SU-DHL-6 (cell line): ENCODE results near the gene CCNL2.

Source experiments
- H2AFZ ChIP-seq: fragments of 200-600 bp; sonication (generic); 2 replicates; pipeline ENCODE4 v1.6.1; 2014; ENCODE audit warnings: low read depth, mild to moderate bottlenecking, moderate library complexity, mixed read lengths, antibody characterized with exemption, low read length; ENCODE audit not compliant: severe bottlenecking
- H3F3A ChIP-seq: fragments of 200-600 bp; shearing (Covaris generic); 2 replicates; pipeline ENCODE4 v1.6.0; 2016; ENCODE audit warnings: antibody characterized with exemption, mild to moderate bottlenecking; ENCODE audit not compliant: insufficient read depth
- H3K27ac ChIP-seq: fragments of 200-600 bp; sonication (generic); 2 replicates; pipeline ENCODE4 v1.5.1; 2016; ENCODE audit warnings: low read depth, mild to moderate bottlenecking, low read length, moderate library complexity, mixed read lengths
- H3K27me3 ChIP-seq: fragments of 200-600 bp; sonication (generic), shearing (Covaris generic); 2 replicates; pipeline ENCODE4 v1.6.0; 2014; ENCODE audit warnings: mild to moderate bottlenecking, low read length
- H3K36me3 ChIP-seq: fragments of 200-600 bp; sonication (generic); 2 replicates; pipeline ENCODE4 v1.6.1; 2014; ENCODE audit warnings: mild to moderate bottlenecking, low read length, mixed read lengths
- H3K4me2 ChIP-seq: fragments of 300-600, 200-600 bp; shearing (Covaris generic), sonication (generic); 2 replicates; pipeline ENCODE4 v1.6.0; 2014; ENCODE audit warnings: low read length, low read depth, mild to moderate bottlenecking; ENCODE audit not compliant: poor library complexity, severe bottlenecking
- H3K4me3 ChIP-seq: fragments of 200-600 bp; sonication (generic); 2 replicates; pipeline ENCODE4 v1.5.1; 2014; ENCODE audit warnings: antibody characterized with exemption, low read length, mild to moderate bottlenecking, mixed read lengths; ENCODE audit not compliant: insufficient read depth, poor library complexity, severe bottlenecking
- H3K79me2 ChIP-seq: fragments of 200-600 bp; sonication (generic); 2 replicates; pipeline ENCODE4 v1.6.1; 2014; ENCODE audit warnings: mild to moderate bottlenecking, low read length, moderate library complexity; ENCODE audit not compliant: insufficient read depth
- H3K9ac ChIP-seq: fragments of 200-600 bp; sonication (generic); 2 replicates; pipeline ENCODE4 v1.7.0; 2014; ENCODE audit warnings: mild to moderate bottlenecking, low read length
- H3K9me2 ChIP-seq: fragments of 200-600 bp; sonication (generic); replicated peaks from 2 replicates; pipeline ENCODE4 v1.6.1; 2014; ENCODE audit warnings: low read length; ENCODE audit not compliant: insufficient read depth
- H3K9me3 ChIP-seq: fragments of 200-600 bp; sonication (generic); 2 replicates; pipeline ENCODE4 v1.6.1; 2014; ENCODE audit warnings: low read length, mixed read lengths; ENCODE audit not compliant: insufficient read depth
- H4K20me1 ChIP-seq: fragments of 200-600 bp; sonication (generic); 2 replicates; pipeline ENCODE4 v1.6.1; 2014; ENCODE audit warnings: low read depth, mild to moderate bottlenecking, antibody characterized with exemption, low read length, moderate library complexity, mixed read lengths
- EZH2phosphoT487 ChIP-seq: fragments of 200-600 bp; sonication (generic), shearing (Covaris generic); conservative IDR thresholded peaks from 2 replicates; pipeline ENCODE4 v1.6.1; 2018; ENCODE audit warnings: mild to moderate bottlenecking, antibody characterized with exemption, low read length, moderate library complexity, mixed read lengths
- TF ChIP-seq, protein P1 (sequence below): fragments of 200-600 bp; sonication (generic); IDR thresholded peaks from one replicate; pipeline ENCODE4 v1.5.1; 2017; ENCODE audit warnings: antibody characterized with exemption, mild to moderate bottlenecking, low read length, moderate library complexity; ENCODE audit not compliant: insufficient read depth, poor library complexity, severe bottlenecking

The CCNL2 gene

DNA sequence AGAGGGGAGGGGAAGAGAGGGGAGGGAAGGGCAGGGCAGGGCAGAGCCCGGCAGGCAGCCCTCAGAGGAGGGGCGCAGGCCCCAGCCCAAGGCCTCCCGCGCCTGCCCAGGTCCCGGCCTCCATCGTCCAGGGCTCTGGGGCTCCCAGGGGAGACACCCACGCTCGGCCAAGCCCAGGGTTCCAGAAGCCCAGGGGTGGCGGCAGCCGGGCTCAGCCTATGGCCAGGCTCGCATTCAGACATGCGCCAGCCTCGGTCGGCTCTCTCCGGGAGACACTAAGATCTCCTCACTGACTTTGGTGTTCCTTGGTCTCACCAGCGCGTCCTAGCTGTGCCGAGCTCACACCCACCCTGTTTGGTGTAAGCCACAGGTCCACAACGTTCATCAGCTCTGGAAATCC, 29.0 kb upstream of the CCNL2 start:
- no peaks in the 10 kb centered on the region for H3K9me3 ChIP-seq

DNA sequence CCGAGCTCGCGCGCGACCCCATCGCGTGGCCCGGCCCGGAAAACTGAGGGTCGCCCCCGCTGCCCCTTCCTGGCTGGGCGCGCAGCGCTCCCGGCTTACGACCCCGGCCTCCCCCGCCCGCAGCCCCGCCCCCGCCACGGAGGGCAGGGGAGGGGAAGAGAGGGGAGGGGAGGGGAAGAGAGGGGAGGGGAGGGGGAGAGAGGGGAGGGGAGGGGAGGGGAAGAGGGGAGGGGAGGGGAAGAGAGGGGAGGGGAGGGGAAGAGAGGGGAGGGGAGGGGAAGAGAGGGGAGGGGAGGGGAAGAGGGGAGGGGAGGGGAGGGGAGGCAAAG, 28.6 kb upstream of the CCNL2 start:
- Histone ChIP-seq H3K27ac (no peak overlapping the region), H3K27me3 (no peaks in the 10 kb centered on the region), H3K36me3 (no peaks in the 10 kb centered on the region), H3K9ac (no peak overlapping the region), H3K79me2 (no peaks in the 10 kb centered on the region), H3K9me3 (no peaks in the 10 kb centered on the region), H2AFZ (no peak overlapping the region), H3K9me2 (no peaks in the 10 kb centered on the region), H3K4me2 (no peak overlapping the region), H3K4me3 (no peak overlapping the region), H4K20me1 (no peaks in the 10 kb centered on the region), H3F3A (no peaks in the 10 kb centered on the region)
- TF ChIP-seq, protein P1, sequence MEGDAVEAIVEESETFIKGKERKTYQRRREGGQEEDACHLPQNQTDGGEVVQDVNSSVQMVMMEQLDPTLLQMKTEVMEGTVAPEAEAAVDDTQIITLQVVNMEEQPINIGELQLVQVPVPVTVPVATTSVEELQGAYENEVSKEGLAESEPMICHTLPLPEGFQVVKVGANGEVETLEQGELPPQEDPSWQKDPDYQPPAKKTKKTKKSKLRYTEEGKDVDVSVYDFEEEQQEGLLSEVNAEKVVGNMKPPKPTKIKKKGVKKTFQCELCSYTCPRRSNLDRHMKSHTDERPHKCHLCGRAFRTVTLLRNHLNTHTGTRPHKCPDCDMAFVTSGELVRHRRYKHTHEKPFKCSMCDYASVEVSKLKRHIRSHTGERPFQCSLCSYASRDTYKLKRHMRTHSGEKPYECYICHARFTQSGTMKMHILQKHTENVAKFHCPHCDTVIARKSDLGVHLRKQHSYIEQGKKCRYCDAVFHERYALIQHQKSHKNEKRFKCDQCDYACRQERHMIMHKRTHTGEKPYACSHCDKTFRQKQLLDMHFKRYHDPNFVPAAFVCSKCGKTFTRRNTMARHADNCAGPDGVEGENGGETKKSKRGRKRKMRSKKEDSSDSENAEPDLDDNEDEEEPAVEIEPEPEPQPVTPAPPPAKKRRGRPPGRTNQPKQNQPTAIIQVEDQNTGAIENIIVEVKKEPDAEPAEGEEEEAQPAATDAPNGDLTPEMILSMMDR, result no peak
- TF ChIP-seq EZH2phosphoT487, result no peak

More for the DNA sequence above, 29.0 kb upstream of the CCNL2 start:
- Histone ChIP-seq H3K9me2 (no peaks in the 10 kb centered on the region), H4K20me1 (no peaks in the 10 kb centered on the region), H3K79me2 (no peaks in the 10 kb centered on the region), H3K4me2 (no peak overlapping the region), H2AFZ (no peak overlapping the region), H3F3A (no peaks in the 10 kb centered on the region), H3K4me3 (no peak overlapping the region), H3K9ac (no peak overlapping the region), H3K27ac (no peak overlapping the region), H3K27me3 (no peaks in the 10 kb centered on the region), H3K36me3 (no peaks in the 10 kb centered on the region)
- TF ChIP-seq EZH2phosphoT487, result no peak
- TF ChIP-seq, protein P1, result no peak

DNA sequence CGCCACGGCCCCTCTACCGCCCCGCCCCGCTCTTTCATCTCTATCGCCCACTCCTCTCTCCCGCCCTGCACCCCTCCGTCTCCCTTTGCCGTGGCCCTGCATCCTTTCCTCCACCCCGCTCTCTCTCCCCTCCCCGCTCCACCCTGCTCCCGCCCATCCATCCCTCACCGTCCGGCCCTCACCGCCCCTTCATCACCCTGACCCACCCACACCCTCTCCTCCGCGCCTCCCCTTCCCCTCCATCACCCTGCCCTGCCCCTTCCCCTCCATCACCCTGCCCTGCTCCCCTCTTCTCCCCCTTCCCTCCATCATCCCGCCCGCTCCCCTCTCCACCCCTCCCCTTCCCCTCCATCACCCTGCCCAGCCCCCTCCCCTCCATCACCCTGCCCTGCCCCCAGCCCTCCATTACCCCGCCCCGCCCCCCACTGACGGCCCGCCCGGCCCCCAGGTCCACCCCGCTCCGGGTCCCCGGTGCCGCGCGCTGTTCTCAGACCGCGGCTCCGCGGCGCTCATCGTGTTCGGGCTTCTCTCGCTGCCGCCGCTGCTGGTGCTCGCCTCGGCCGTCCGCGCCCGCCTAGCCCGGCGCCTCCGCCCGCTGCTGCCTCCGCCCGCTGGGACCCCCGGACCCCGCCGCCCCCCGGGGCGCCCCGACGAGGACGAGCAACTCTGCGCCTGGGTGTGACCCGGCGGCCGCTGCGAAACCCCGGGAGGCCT, 28.1 kb upstream of the CCNL2 start:
- Histone ChIP-seq H3K9me3 (no peaks in the 10 kb centered on the region), H3K4me3 (no peak overlapping the region), H3K27me3 (no peaks in the 10 kb centered on the region), H3K36me3 (no peaks in the 10 kb centered on the region), H3K79me2 (no peaks in the 10 kb centered on the region), H4K20me1 (no peaks in the 10 kb centered on the region), H2AFZ (no peak overlapping the region), H3K4me2 (no peak overlapping the region), H3K27ac (no peak overlapping the region), H3K9me2 (no peaks in the 10 kb centered on the region), H3K9ac (no peak overlapping the region), H3F3A (no peaks in the 10 kb centered on the region)
- TF ChIP-seq, protein P1, result no peak
